ENCODE results near the gene ATL1.

- TF ChIP-seq, protein P1, sequence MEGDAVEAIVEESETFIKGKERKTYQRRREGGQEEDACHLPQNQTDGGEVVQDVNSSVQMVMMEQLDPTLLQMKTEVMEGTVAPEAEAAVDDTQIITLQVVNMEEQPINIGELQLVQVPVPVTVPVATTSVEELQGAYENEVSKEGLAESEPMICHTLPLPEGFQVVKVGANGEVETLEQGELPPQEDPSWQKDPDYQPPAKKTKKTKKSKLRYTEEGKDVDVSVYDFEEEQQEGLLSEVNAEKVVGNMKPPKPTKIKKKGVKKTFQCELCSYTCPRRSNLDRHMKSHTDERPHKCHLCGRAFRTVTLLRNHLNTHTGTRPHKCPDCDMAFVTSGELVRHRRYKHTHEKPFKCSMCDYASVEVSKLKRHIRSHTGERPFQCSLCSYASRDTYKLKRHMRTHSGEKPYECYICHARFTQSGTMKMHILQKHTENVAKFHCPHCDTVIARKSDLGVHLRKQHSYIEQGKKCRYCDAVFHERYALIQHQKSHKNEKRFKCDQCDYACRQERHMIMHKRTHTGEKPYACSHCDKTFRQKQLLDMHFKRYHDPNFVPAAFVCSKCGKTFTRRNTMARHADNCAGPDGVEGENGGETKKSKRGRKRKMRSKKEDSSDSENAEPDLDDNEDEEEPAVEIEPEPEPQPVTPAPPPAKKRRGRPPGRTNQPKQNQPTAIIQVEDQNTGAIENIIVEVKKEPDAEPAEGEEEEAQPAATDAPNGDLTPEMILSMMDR (IDR thresholded peaks at IDR 0.05; ENCODE audit: poor library complexity), result no peak
- no peak for TF ChIP-seq EZH2 (IDR thresholded peaks at IDR 0.05; ENCODE audit: borderline replicate concordance)
Observed at GRCh38 chr14:50677527-50678063, 117.7 kb downstream of the ATL1 start.
